Neuronal stem cell (in vitro differentiated cells): ENCODE results near the gene ZNF207.

Experiments
- DNase-seq: peaks from one replicate; pipeline ENCODE4 v3.0.0-alpha.2; 2013; ENCODE audit warnings: low spot score
- H2AFZ ChIP-seq: one replicate; pipeline ENCODE4 v1.6.1; 2013; ENCODE audit warnings: mild to moderate bottlenecking, low read length, inconsistent platforms
- H2AK5ac ChIP-seq: 2 replicates; pipeline ENCODE4 v1.6.1; 2013; ENCODE audit warnings: low read depth, mild to moderate bottlenecking, inconsistent platforms, low read length, moderate library complexity, mixed read lengths
- H2BK120ac ChIP-seq: 2 replicates; pipeline ENCODE4 v1.6.1; 2013; ENCODE audit warnings: low read depth, mild to moderate bottlenecking, inconsistent platforms, low read length, moderate library complexity, mixed read lengths
- H2BK12ac ChIP-seq: one replicate; pipeline ENCODE4 v1.6.1; 2013; ENCODE audit warnings: low read length, inconsistent platforms
- H2BK15ac ChIP-seq: 2 replicates; pipeline ENCODE4 v1.6.1; 2013; ENCODE audit warnings: mild to moderate bottlenecking, low read length, inconsistent platforms, mixed read lengths
- H2BK5ac ChIP-seq: one replicate; pipeline ENCODE4 v1.6.1; 2013; ENCODE audit warnings: inconsistent platforms, mild to moderate bottlenecking, low read length, moderate library complexity
- H3K14ac ChIP-seq: one replicate; pipeline ENCODE4 v1.6.1; 2013; ENCODE audit warnings: low read length, inconsistent platforms
- H3K18ac ChIP-seq: 2 replicates; pipeline ENCODE4 v1.6.1; 2013; ENCODE audit warnings: low read length, inconsistent platforms
- H3K23ac ChIP-seq: 2 replicates; pipeline ENCODE4 v1.6.1; 2013; ENCODE audit warnings: low read depth, mild to moderate bottlenecking, mixed read lengths, low read length, inconsistent platforms; ENCODE audit not compliant: poor library complexity
- H3K27ac ChIP-seq: replicated peaks from 3 replicates; pipeline ENCODE4 v1.5.1; 2013; ENCODE audit warnings: low read length, inconsistent platforms
- H3K27me3 ChIP-seq, 3 experiments: 2 replicates each; pipeline ENCODE4 v1.6.1; 2013; ENCODE audit warnings: low read length in 3 of 3, mild to moderate bottlenecking in 2 of 3, inconsistent platforms in 1 of 3, low read depth in 1 of 3, mixed read lengths in 1 of 3, moderate library complexity in 1 of 3; ENCODE audit not compliant: control insufficient read depth in 3 of 3, insufficient read depth in 3 of 3
- H3K36me3 ChIP-seq, 2 donors: replicated peaks in 1 of 2; 2 replicates each; pipeline ENCODE4 v1.6.1; 2013; ENCODE audit warnings: low read length in 2 of 2; ENCODE audit not compliant: control insufficient read depth in 2 of 2, insufficient read depth in 2 of 2
- H3K4ac ChIP-seq: 2 replicates; pipeline ENCODE4 v1.6.1; 2013; ENCODE audit warnings: inconsistent platforms, mild to moderate bottlenecking, low read length, moderate library complexity
- H3K4me1 ChIP-seq, 2 donors: 1 replicate in 1 of 2; 2 replicates in 1 of 2; pipeline ENCODE4 v1.6.1; 2013; ENCODE audit warnings: low read length in 2 of 2, low read depth in 1 of 2; ENCODE audit not compliant: control insufficient read depth in 2 of 2, insufficient read depth in 1 of 2
- H3K4me2 ChIP-seq: one replicate; pipeline ENCODE4 v1.6.1; 2013; ENCODE audit warnings: mild to moderate bottlenecking, low read length, inconsistent platforms; ENCODE audit not compliant: insufficient read depth, poor library complexity, severe bottlenecking
- H3K4me3 ChIP-seq, 2 donors: 2 replicates each; pipeline ENCODE4 v1.5.1; 2013; ENCODE audit warnings: low read length in 2 of 2, mild to moderate bottlenecking in 2 of 2, inconsistent platforms in 1 of 2, moderate library complexity in 1 of 2
- H3K79me1 ChIP-seq: one replicate; pipeline ENCODE4 v1.6.1; 2013; ENCODE audit warnings: low read depth, mild to moderate bottlenecking, inconsistent platforms, low read length, moderate library complexity
- H3K9ac ChIP-seq: one replicate; pipeline ENCODE4 v1.6.1; 2013; ENCODE audit warnings: mild to moderate bottlenecking, low read depth, low read length, inconsistent platforms; ENCODE audit not compliant: poor library complexity
- H3K9me3 ChIP-seq, 2 donors: replicated peaks in 1 of 2; 2 replicates each; pipeline versions ENCODE3 to v1.6.1; 2013; ENCODE audit warnings: low read length in 2 of 2, mild to moderate bottlenecking in 2 of 2, inconsistent platforms in 1 of 2, low read depth in 1 of 2, mixed read lengths in 1 of 2, moderate library complexity in 1 of 2; ENCODE audit not compliant: control insufficient read depth in 2 of 2, insufficient read depth in 1 of 2
- H4K8ac ChIP-seq: one replicate; pipeline ENCODE4 v1.6.1; 2013; ENCODE audit warnings: low read depth, mild to moderate bottlenecking, inconsistent platforms, low read length, moderate library complexity
- H4K91ac ChIP-seq: one replicate; pipeline ENCODE4 v1.6.1; 2013; ENCODE audit warnings: low read length, low read depth, mild to moderate bottlenecking, inconsistent platforms; ENCODE audit not compliant: poor library complexity
- WGBS, 2 donors: extraction: QIAGEN DNeasy Blood & Tissue Kit; methylation state at CpG; one replicate each; pipeline ENCODE4 v1.1.7; 2013; ENCODE audit warnings: missing lambda C conversion rate in 2 of 2, mixed read lengths in 1 of 2; ENCODE audit not compliant: insufficient read length in 2 of 2, insufficient replicate concordance in 1 of 2; ENCODE audit errors: extremely low coverage in 2 of 2; 5-methylcytosine and 5-hydroxymethylcytosine counted together

ZNF207 gene

DNA sequence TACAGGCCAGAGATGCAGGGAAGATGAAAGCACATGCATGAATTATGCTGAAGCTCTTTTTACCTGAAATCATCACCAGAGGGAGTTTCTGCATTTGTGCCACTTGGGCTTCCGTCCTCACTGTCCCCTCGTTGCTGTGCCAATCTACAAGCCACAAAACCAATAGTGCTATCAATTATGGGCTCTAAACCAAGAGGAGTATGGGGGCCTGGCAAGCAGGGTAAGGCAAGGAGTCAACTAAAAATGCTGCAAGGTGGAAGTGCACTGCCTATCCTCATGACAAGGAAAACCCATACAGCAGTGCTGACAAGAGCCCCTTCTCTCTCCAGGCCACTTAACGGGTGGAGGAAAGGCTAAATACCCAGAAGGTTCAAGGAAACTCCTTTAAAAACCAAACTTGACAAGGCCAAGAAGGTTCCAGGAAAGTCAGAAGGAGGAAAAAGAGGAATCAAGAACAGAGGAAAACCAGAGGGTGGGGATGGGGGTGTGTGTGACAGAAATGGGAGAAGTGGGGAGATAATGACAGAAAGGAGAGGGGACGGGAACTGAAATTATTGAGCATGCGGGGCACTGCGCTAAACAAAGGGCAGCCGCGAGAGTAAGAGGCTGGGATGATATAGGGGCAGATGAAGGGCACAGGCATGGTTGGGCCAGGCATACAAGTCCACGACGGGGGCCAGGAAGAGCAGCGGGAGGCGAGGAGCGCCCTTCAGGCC lies 8.7 kb upstream of the ZNF207 start:
- Histone ChIP-seq H2BK12ac (no peak overlapping the region), H3K9me3 (no peaks in the 10 kb centered on the region), H3K27me3 (peaks cover 0 to 2% (median 0%) of the 10 kb centered on the region in 3 experiments), H3K9ac (peak overlapping the region; percentile 93), H3K4me2 (peak overlapping the region; percentile 74), H4K8ac (no peak overlapping the region), H3K4me1 (peaks cover 4 to 7% of the 10 kb centered on the region in 2 donors), H2BK5ac (no peak overlapping the region), H3K79me1 (no peaks in the 10 kb centered on the region), H2BK15ac (no peak overlapping the region), H3K4me3 (peak overlapping the region; percentile 76 to 93), H3K18ac (peak overlapping the region; percentile 93), H4K91ac (no peak overlapping the region), H3K14ac (peak overlapping the region; percentile 84), H3K36me3 (peaks cover 16 to 40% of the 10 kb centered on the region in 2 donors), H2BK120ac (no peak overlapping the region), H3K23ac (no peak overlapping the region), H2AFZ (peak overlapping the region; percentile 94), H2AK5ac (no peak overlapping the region), H3K4ac (no peak overlapping the region), H3K27ac (peak overlapping the region; percentile 16)
- no CpG with 5 or more reads among the region's 13 CpGs for WGBS, 2 donors
- no peak for DNase-seq

DNA sequence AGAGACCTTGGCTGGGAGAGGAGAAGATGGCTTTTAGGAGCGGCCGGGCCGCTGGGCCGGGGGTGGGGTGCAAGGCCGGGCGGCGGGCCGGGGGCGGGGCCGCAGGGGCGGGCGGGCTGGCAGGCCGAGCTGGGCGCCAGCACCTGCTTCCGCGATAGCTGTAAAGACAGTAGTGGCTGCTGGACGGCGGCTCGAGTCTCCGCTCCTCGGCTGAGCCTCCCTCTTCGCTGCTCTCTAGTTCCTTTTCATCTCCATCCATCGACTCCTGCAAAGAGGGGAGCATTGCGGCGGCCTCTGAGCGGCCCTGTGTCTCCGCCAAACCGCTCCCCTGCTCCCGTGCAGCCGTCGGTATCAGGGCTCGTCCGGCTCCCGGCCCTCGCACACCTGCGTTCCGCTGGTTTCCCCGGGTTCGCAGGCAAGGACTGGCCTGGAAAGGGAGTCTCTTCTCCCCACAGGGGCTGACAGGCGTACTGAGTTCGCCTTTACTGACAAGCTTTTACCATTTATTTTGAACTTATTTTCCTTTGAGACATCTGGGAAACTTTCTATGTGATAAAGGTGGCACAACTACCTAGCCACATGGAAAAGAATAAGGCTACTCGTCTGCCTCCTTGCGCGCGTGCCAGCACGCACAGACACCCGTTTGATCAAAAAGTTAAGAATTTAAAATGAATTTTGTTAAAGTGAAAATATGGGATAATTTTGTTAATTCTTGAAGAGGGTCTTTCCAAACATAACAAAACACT lies 7.9 kb upstream of the ZNF207 start, which contains the start of gene C17orf75:
Gene C17orf75, minus strand, starts transcription at position 317 of the 746 bp plus-strand sequence. Its CDS starts 34 bp downstream, at position 283.
- no CpG with 5 or more reads among the region's 47 CpGs for WGBS, 2 donors
- Histone ChIP-seq H2AK5ac (no peak within 1 kb of the TSS), H3K36me3 (peaks cover 12 to 33% of the 10 kb centered on the region in 2 donors), H2BK12ac (no peak within 1 kb of the TSS), H3K27me3 (peaks cover 0 to 2% (median 0%) of the 10 kb centered on the region in 3 experiments), H3K4me2 (peak within 1 kb of the TSS; percentile 74), H2BK5ac (no peak within 1 kb of the TSS), H3K23ac (peak within 1 kb of the TSS; percentile 98), H3K9ac (peak within 1 kb of the TSS; percentile 93), H3K18ac (peak within 1 kb of the TSS; percentile 99), H4K91ac (no peak within 1 kb of the TSS), H2BK120ac (no peak within 1 kb of the TSS), H3K79me1 (no peaks in the 10 kb centered on the region), H3K4me3 (peak within 1 kb of the TSS; percentile 76 to 93), H3K14ac (peak within 1 kb of the TSS; percentile 84), H3K9me3 (no peaks in the 10 kb centered on the region), H2AFZ (peak within 1 kb of the TSS; percentile 94), H3K4me1 (peaks cover 4 to 7% of the 10 kb centered on the region in 2 donors), H4K8ac (peak within 1 kb of the TSS; percentile 96), H2BK15ac (no peak within 1 kb of the TSS), H3K4ac (no peak within 1 kb of the TSS), H3K27ac (peak within 1 kb of the TSS; percentile 85)
- peak; percentile 66 for DNase-seq

DNA sequence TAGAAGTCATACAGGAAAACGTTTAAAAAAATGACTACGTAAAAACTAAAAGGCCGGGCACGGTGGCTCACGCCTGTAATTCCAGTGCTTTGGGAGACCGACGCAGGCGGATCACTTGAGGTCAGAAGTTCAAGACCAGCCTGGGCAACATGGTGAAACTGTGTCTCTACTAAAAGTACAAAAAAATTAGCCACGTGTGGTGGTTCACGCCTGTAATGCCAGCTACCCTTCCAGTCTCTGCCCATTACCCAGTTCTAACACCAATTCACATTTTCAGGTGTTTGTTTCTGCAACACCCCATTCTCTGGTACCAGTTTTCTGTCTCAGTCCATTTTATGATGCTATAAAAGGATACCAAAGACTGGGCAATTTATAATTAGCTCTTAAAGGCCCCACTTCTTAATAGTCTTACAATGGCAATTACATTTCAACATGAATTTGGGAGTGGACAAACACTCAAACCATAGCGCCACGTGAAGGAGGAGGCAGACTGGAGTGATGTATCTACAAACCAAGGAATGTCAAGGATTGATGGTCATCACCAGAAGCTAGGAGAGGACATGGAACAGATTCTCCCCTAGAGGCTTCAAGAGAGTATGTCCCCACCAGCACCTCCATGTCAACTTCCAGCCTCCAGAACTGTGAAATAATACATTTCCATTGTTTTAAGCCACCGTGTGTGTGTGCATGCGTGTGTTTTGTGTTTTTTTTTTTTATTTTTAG lies 7.2 kb upstream of the ZNF207 start:
- H3K9me3 ChIP-seq: no peaks in the 10 kb centered on the region
- H2AK5ac ChIP-seq: no peak overlapping the region
- H2BK5ac ChIP-seq: no peak overlapping the region
- no peak overlapping the region for H3K4ac ChIP-seq
- H2AFZ ChIP-seq: peak overlapping the region; percentile 94
- H2BK12ac ChIP-seq: no peak overlapping the region
- no peak overlapping the region for H3K4me2 ChIP-seq
- peaks cover 10 to 26% of the 10 kb centered on the region in 2 donors for H3K36me3 ChIP-seq
- no peak overlapping the region for H2BK120ac ChIP-seq
- no peaks in the 10 kb centered on the region for H3K79me1 ChIP-seq
- peaks cover 0 to 2% (median 0%) of the 10 kb centered on the region in 3 experiments for H3K27me3 ChIP-seq
- peaks cover 4 to 7% of the 10 kb centered on the region in 2 donors for H3K4me1 ChIP-seq
- H4K8ac ChIP-seq: no peak overlapping the region
- no peak overlapping the region for H3K27ac ChIP-seq
- H3K23ac ChIP-seq: no peak overlapping the region
- no peak for DNase-seq
- H3K9ac ChIP-seq: no peak overlapping the region
- WGBS, 2 donors: no CpG with 5 or more reads among the region's 14 CpGs
- H4K91ac ChIP-seq: no peak overlapping the region
- no peak overlapping the region for H3K18ac ChIP-seq
- no peak overlapping the region for H2BK15ac ChIP-seq
- peak overlapping the region in 1 of 2 donors; percentile 76 for H3K4me3 ChIP-seq
- H3K14ac ChIP-seq: no peak overlapping the region
